Cardiac fibroblast (primary cell): ENCODE data around the gene CAD.
A peak's percentile ranks its signal among the peaks of the same experiment; 100 is the strongest.
"Not testable (repeated sequence)": the region's sequence is repeated elsewhere in the genome, so short reads cannot be mapped to it uniquely, and the experiment has no call there.

Experiments
- DNase-seq, 2 donors: peaks; one replicate each; pipeline versions ENCODE4 v3.0.0 to v3.0.0-alpha.2; 2010; ENCODE audit warnings: low read depth in 2 of 2
- H3K4me3 ChIP-seq, 2 donors: replicated peaks in 1 of 2; 1 replicate in 1 of 2; 2 replicates in 1 of 2; pipeline ENCODE4 v1.5.1; 2011; ENCODE audit warnings: low read depth in 2 of 2, low read length in 2 of 2, mild to moderate bottlenecking in 2 of 2, moderate library complexity in 1 of 2
- CTCF ChIP-seq: IDR thresholded peaks from one replicate; pipeline ENCODE4 v1.5.1; 2011; ENCODE audit warnings: low read depth, mild to moderate bottlenecking, low read length, inconsistent platforms

The CAD gene

GRCh38 chr2:27217173-27218121, at the start of gene CAD:
Gene CAD (plus strand): TSS chr2:27217369. CDS start chr2:27217552, 183 bp downstream.
- peak; percentile 84 to 89 for DNase-seq
- peak; percentile 12 for TF ChIP-seq CTCF
- peak within 1 kb of the TSS; percentile 86 to 91 for H3K4me3 ChIP-seq

GRCh38 chr2:27170581-27171337, 46.4 kb upstream of the CAD start:
- peak in 1 of 2 donors; percentile 19 for DNase-seq
- no peak for TF ChIP-seq CTCF
- H3K4me3 ChIP-seq: no peak overlapping the region

GRCh38 chr2:27171351-27171848, 45.8 kb upstream of the CAD start:
- DNase-seq: no peak
- no peak overlapping the region for H3K4me3 ChIP-seq
- no peak for TF ChIP-seq CTCF

GRCh38 chr2:27174638-27175037, 42.5 kb upstream of the CAD start:
- no peak overlapping the region for H3K4me3 ChIP-seq
- DNase-seq: no peak
- TF ChIP-seq CTCF: no peak

GRCh38 chr2:27175330-27175729, 41.8 kb upstream of the CAD start:
- no peak for TF ChIP-seq CTCF
- DNase-seq: peak in 1 of 2 donors; percentile 77
- no peak overlapping the region for H3K4me3 ChIP-seq

GRCh38 chr2:27175781-27176180, 41.4 kb upstream of the CAD start:
- H3K4me3 ChIP-seq, DNase-seq: not testable (repeated sequence)
